Neural cell (in vitro differentiated cells): ENCODE data around the gene LDLRAD2. TPM values are rescaled to one million over a fixed set of nuclear protein-coding genes. Genes with fewer than 3 reads are reported as not detected.

Source experiments
- H2AFZ ChIP-seq: fragments of 200-600, 300-800 bp; sonication (generic), shearing (Covaris generic); 2 replicates; pipeline ENCODE4 v1.6.0; 2014; ENCODE audit warnings: low read depth, mild to moderate bottlenecking, antibody characterized with exemption, low read length, moderate library complexity
- H3F3A ChIP-seq: fragments of 200-600 bp; shearing (Covaris generic); 2 replicates; pipeline ENCODE4 v1.6.1; 2016; ENCODE audit warnings: mild to moderate bottlenecking, moderate library complexity, mixed read lengths, antibody characterized with exemption, low read length; ENCODE audit not compliant: insufficient read depth, poor library complexity, severe bottlenecking
- H3K27ac ChIP-seq: fragments of 200-600, 300-800 bp; sonication (generic), shearing (Covaris generic); 2 replicates; pipeline ENCODE4 v1.5.1; 2014; ENCODE audit warnings: mild to moderate bottlenecking, low read length, moderate library complexity
- H3K27me3 ChIP-seq: fragments of 300-800, 200-600 bp; sonication (generic), shearing (Covaris generic); 2 replicates; pipeline ENCODE4 v1.6.0; 2014; ENCODE audit warnings: mild to moderate bottlenecking, low read depth, low read length, moderate library complexity; ENCODE audit not compliant: insufficient read depth
- H3K36me3 ChIP-seq: fragments of 300-800, 200-600 bp; sonication (generic), shearing (Covaris generic); 2 replicates; pipeline ENCODE4 v1.5.1; 2014; ENCODE audit warnings: mild to moderate bottlenecking, antibody characterized with exemption, low read length, moderate library complexity; ENCODE audit not compliant: insufficient read depth
- H3K4me2 ChIP-seq: fragments of 300-800, 200-600 bp; sonication (generic), shearing (Covaris generic); 2 replicates; pipeline ENCODE4 v1.6.0; 2014; ENCODE audit warnings: mild to moderate bottlenecking, low read length
- H3K4me3 ChIP-seq: fragments of 300-800, 200-600 bp; sonication (generic), shearing (Covaris generic); 2 replicates; pipeline ENCODE4 v1.5.1; 2014; ENCODE audit warnings: mild to moderate bottlenecking, low read length, moderate library complexity
- H3K79me2 ChIP-seq: fragments of 200-600 bp; shearing (Covaris generic); replicated peaks from 2 replicates; pipeline ENCODE4 v1.6.0; 2014; ENCODE audit warnings: mild to moderate bottlenecking, low read length, moderate library complexity; ENCODE audit not compliant: insufficient read depth
- H3K9ac ChIP-seq: fragments of 300-800, 200-600 bp; sonication (generic), shearing (Covaris generic); 2 replicates; pipeline ENCODE4 v1.6.1; 2016; ENCODE audit warnings: mild to moderate bottlenecking, low read length, mixed read lengths
- H3K9me2 ChIP-seq: fragments of 200-600 bp; shearing (Covaris generic); 2 replicates; pipeline ENCODE4 v1.6.1; 2016; ENCODE audit warnings: mild to moderate bottlenecking, low read length, mixed read lengths; ENCODE audit not compliant: insufficient read depth
- H3K9me3 ChIP-seq: fragments of 200-600, 300-800 bp; sonication (generic), shearing (Covaris generic); 2 replicates; pipeline ENCODE4 v1.6.1; 2016; ENCODE audit warnings: mild to moderate bottlenecking, mixed run types, low read length, moderate library complexity, mixed read lengths
- H4K20me1 ChIP-seq: fragments of 200-600 bp; shearing (Covaris generic); 2 replicates; pipeline ENCODE4 v1.6.1; 2016; ENCODE audit warnings: mild to moderate bottlenecking, mixed run types; ENCODE audit not compliant: insufficient read depth
- EP300 ChIP-seq: fragments of 450-650 bp; conservative IDR thresholded peaks from 2 replicates; pipeline ENCODE4 v1.6.1; 2014; ENCODE audit warnings: antibody characterized with exemption, mild to moderate bottlenecking, moderate library complexity; ENCODE audit not compliant: poor library complexity, severe bottlenecking
- EZH2 ChIP-seq: fragments of 200-600, 300-800 bp; shearing (Covaris generic), sonication (generic); IDR thresholded peaks from 2 replicates; pipeline ENCODE4 v1.6.1; 2014; ENCODE audit warnings: antibody characterized with exemption, low read length, borderline replicate concordance, mild to moderate bottlenecking; ENCODE audit not compliant: insufficient read depth, poor library complexity, severe bottlenecking
- MXI1 ChIP-seq: fragments of 450-650 bp; conservative IDR thresholded peaks from 2 replicates; pipeline ENCODE4 v1.6.1; 2014; ENCODE audit warnings: antibody characterized with exemption, mild to moderate bottlenecking; ENCODE audit not compliant: poor library complexity, severe bottlenecking
- POLR2AphosphoS5 ChIP-seq: IDR thresholded peaks from 2 replicates; pipeline ENCODE4 v1.6.1; 2012
- RAD21 ChIP-seq: fragments of 450-650 bp; conservative IDR thresholded peaks from 2 replicates; pipeline ENCODE4 v1.6.1; 2014; ENCODE audit warnings: antibody characterized with exemption, mild to moderate bottlenecking, moderate library complexity
- SMC3 ChIP-seq: fragments of 450-650 bp; conservative IDR thresholded peaks from 2 replicates; pipeline ENCODE4 v1.6.1; 2014; ENCODE audit warnings: antibody characterized with exemption, mild to moderate bottlenecking, moderate library complexity; ENCODE audit not compliant: poor library complexity
- TAF1 ChIP-seq: IDR thresholded peaks from 2 replicates; pipeline ENCODE4 v1.6.1; 2012; ENCODE audit warnings: low read depth
- polyA plus RNA-seq: library from polyadenylated mRNA; depleted of rRNA; stranded (reverse); fragments of >200 nt; gene quantifications from 2 replicates; pipeline ENCODE4 v1.2.3, GENCODE V29; 2014
- TF ChIP-seq, protein P1 (sequence below): IDR thresholded peaks from 2 replicates; pipeline ENCODE4 v1.6.1; 2012; ENCODE audit warnings: borderline replicate concordance
- TF ChIP-seq, protein P2 (sequence below): fragments of 450-650 bp; IDR thresholded peaks from 2 replicates; pipeline ENCODE4 v1.5.1; 2014; ENCODE audit warnings: antibody characterized with exemption, mild to moderate bottlenecking, moderate library complexity; ENCODE audit not compliant: poor library complexity, severe bottlenecking

Gene LDLRAD2
- polyA plus RNA-seq, 1 donor from 2014 or later, result not detected

DNA sequence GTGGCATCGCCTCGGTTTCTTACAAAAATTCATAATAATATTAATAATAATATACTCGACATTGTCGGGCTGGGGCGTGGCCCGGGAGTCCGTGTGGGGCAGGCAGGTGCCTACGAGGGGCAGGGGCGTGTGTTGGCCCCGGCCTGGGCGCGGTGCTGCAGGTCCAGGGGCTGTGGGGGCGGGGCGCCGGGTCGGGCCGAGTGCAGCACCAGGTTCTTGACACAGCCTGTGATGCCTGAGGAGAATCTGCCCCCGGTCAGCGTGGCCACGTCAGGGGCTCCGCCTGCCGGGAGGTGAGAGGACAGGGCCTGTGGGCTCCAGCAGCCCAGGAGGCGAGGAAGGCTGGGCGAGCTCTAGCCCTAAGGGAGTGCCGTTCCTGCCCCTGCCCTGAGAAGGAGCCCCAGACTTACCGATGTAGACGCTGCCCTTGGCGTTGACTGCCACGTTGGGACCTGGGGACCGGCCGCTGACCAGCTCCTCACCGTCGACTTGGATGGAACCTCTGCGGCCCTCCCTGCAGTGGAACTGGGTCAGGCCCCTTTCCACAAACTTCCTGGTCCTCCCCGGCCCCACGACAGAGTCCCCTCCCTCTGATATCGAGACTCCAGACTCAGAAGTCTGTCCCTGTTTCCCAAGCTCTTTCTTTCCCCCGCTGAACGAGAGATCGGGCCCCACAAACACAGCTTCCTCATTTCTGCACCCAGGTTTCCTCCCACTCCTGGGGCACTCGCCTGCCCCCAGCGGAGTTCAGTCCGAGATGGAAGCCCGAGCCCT is 11.3 kb downstream of the LDLRAD2 start:
- Histone ChIP-seq H2AFZ (no peak overlapping the region), H4K20me1 (no peaks in the 10 kb centered on the region), H3K27ac (no peak overlapping the region), H3K4me2 (no peak overlapping the region), H3K9me3 (no peaks in the 10 kb centered on the region), H3K4me3 (no peak overlapping the region), H3K27me3 (no peaks in the 10 kb centered on the region), H3K36me3 (no peaks in the 10 kb centered on the region), H3F3A (no peaks in the 10 kb centered on the region), H3K9ac (no peak overlapping the region), H3K9me2 (no peaks in the 10 kb centered on the region), H3K79me2 (no peaks in the 10 kb centered on the region)
- TF ChIP-seq RAD21 (no peak), POLR2AphosphoS5 (no peak), TAF1 (no peak), EP300 (no peak), MXI1 (no peak), SMC3 (no peak), EZH2 (no peak)
- TF ChIP-seq, protein P1, sequence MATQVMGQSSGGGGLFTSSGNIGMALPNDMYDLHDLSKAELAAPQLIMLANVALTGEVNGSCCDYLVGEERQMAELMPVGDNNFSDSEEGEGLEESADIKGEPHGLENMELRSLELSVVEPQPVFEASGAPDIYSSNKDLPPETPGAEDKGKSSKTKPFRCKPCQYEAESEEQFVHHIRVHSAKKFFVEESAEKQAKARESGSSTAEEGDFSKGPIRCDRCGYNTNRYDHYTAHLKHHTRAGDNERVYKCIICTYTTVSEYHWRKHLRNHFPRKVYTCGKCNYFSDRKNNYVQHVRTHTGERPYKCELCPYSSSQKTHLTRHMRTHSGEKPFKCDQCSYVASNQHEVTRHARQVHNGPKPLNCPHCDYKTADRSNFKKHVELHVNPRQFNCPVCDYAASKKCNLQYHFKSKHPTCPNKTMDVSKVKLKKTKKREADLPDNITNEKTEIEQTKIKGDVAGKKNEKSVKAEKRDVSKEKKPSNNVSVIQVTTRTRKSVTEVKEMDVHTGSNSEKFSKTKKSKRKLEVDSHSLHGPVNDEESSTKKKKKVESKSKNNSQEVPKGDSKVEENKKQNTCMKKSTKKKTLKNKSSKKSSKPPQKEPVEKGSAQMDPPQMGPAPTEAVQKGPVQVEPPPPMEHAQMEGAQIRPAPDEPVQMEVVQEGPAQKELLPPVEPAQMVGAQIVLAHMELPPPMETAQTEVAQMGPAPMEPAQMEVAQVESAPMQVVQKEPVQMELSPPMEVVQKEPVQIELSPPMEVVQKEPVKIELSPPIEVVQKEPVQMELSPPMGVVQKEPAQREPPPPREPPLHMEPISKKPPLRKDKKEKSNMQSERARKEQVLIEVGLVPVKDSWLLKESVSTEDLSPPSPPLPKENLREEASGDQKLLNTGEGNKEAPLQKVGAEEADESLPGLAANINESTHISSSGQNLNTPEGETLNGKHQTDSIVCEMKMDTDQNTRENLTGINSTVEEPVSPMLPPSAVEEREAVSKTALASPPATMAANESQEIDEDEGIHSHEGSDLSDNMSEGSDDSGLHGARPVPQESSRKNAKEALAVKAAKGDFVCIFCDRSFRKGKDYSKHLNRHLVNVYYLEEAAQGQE, result no peak
- TF ChIP-seq, protein P2, sequence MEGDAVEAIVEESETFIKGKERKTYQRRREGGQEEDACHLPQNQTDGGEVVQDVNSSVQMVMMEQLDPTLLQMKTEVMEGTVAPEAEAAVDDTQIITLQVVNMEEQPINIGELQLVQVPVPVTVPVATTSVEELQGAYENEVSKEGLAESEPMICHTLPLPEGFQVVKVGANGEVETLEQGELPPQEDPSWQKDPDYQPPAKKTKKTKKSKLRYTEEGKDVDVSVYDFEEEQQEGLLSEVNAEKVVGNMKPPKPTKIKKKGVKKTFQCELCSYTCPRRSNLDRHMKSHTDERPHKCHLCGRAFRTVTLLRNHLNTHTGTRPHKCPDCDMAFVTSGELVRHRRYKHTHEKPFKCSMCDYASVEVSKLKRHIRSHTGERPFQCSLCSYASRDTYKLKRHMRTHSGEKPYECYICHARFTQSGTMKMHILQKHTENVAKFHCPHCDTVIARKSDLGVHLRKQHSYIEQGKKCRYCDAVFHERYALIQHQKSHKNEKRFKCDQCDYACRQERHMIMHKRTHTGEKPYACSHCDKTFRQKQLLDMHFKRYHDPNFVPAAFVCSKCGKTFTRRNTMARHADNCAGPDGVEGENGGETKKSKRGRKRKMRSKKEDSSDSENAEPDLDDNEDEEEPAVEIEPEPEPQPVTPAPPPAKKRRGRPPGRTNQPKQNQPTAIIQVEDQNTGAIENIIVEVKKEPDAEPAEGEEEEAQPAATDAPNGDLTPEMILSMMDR, result no peak

DNA sequence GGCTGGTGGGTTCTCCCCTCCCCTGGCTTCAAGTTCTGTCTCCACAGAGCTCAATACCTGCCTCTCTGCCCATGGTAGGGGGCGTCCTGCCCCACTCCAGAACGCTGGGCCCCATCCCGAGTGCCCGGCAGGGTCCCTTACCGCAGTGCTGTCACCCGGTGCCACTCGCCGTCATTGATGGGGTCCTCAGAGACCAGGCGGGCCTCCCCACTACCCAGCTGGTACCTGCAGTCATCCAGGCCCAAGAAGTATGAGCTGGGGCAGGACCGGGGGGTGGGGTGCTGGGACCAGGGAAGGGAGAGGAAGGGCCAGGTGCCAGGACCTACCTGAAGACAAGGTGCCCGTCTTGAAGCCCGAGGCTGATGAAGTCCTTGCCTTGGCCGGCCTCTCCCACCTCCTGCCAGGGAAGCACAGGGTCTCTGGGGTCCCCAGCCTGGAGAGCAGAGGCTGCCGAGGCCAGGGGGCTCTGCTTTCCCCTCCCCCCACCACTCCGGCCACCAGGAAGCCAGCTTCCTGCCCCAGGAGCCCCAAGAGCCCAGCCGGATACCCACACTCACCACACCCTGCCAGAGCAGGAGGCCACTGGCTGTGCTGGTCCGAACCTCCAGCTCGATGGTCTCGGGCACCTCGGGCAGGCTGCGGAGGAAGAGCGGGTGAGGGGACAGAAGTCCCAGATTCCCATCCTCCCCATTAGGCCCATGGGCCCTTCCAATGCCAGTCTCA is 12.1 kb downstream of the LDLRAD2 start:
- no peak overlapping the region for H3K4me2 ChIP-seq
- no peaks in the 10 kb centered on the region for H3K27me3 ChIP-seq
- TF ChIP-seq RAD21 (no peak), SMC3 (no peak), EP300 (no peak)
- TF ChIP-seq, protein P2, result no peak
- H3K9me3 ChIP-seq, result no peaks in the 10 kb centered on the region
- H3K9me2 ChIP-seq, result no peaks in the 10 kb centered on the region
- no peak overlapping the region for H3K9ac ChIP-seq
- no peak overlapping the region for H3K27ac ChIP-seq
- no peak overlapping the region for H2AFZ ChIP-seq
- H3F3A ChIP-seq, result no peaks in the 10 kb centered on the region
- H3K36me3 ChIP-seq, result no peaks in the 10 kb centered on the region
- H3K79me2 ChIP-seq, result no peaks in the 10 kb centered on the region
- no peaks in the 10 kb centered on the region for H4K20me1 ChIP-seq
- no peak overlapping the region for H3K4me3 ChIP-seq
